Activated CD4-positive, alpha-beta T cell treated with anti-CD3 and anti-CD28 coated beads, Interleukin-2, amount 10 ng/mL, durations not matched to agents 7 days and 5 days (primary cell): Measurements from ENCODE around the gene JCAD. TPM values are rescaled to one million over a fixed set of nuclear protein-coding genes. Genes with fewer than 3 reads are reported as not detected.

ENCODE experiments used
- CTCF ChIA-PET: fragments of 350-600 bp; sonication (Branson Sonifier 250); formaldehyde crosslinking; loops from one replicate; lab custom pipeline; 2021; ENCODE audit warnings: antibody characterized with exemption; lab: Charles Lee
- POLR2A ChIA-PET: fragments of 350-600 bp; sonication (Branson Sonifier 250); formaldehyde crosslinking; loops from one replicate; lab custom pipeline; 2021; ENCODE audit warnings: antibody characterized with exemption; lab: Charles Lee
- DNase-seq: peaks from one replicate; pipeline ENCODE4 v3.0.0-alpha.2; 2020
- H3K27ac Mint-ChIP-seq: one replicate; pipeline ENCODE4 v1.8.0; 2021; ENCODE audit warnings: mild to moderate bottlenecking, moderate library complexity, mixed read lengths
- H3K27me3 Mint-ChIP-seq: one replicate; pipeline ENCODE4 v1.8.0; 2021; ENCODE audit warnings: mixed read lengths
- H3K36me3 Mint-ChIP-seq: one replicate; pipeline ENCODE4 v1.8.0; 2021; ENCODE audit warnings: low read depth, mixed read lengths
- H3K4me1 Mint-ChIP-seq: one replicate; pipeline ENCODE4 v1.8.0; 2021; ENCODE audit warnings: mixed read lengths
- H3K4me3 Mint-ChIP-seq: one replicate; pipeline ENCODE4 v1.8.0; 2021; ENCODE audit warnings: mild to moderate bottlenecking, moderate library complexity, mixed read lengths
- H3K9me3 Mint-ChIP-seq: one replicate; pipeline ENCODE4 v1.8.0; 2021; ENCODE audit warnings: mixed read lengths
- total RNA-seq, 2 experiments: library from RNA; stranded (reverse); gene quantifications; one replicate each; pipeline ENCODE4 v1.2.3, GENCODE V29; 2021

JCAD gene
- total RNA-seq, 2 experiments from 2014 or later = 0.12 TPM; not detected in 1

DNA sequence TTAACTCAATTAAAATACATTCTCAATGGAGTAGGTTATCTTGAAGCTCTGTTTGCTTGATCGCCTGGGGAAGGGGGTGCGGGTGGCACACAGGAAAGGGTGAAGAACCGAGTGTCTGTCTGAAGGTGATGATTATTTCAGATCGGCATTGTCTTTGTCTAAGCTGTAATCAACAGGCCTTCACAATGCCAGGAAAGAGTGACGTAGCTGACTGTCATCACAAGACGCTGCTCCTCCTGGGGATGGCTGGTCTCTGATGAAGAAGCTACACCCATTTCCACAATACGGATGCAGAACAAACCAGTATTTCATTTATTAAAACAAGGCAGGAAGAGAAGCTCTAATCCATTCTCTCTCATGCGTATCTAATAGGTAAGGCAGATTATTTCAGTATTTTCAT, 19.4 kb downstream of the JCAD start:
- peaks cover 69% of the 10 kb centered on the region for H3K27me3 Mint-ChIP-seq
- H3K4me3 Mint-ChIP-seq = no peak overlapping the region
- no peaks in the 10 kb centered on the region for H3K36me3 Mint-ChIP-seq
- no peak for DNase-seq
- CTCF ChIA-PET = interaction anchor here (0.8 to 1.1 kb wide), 3 partner anchors 15 to 24 kb away, joined by 3 read pairs; no protein-coding TSS in a partner anchor
- H3K27ac Mint-ChIP-seq = no peak overlapping the region
- no peaks in the 10 kb centered on the region for H3K9me3 Mint-ChIP-seq
- POLR2A ChIA-PET = no interaction called here
- H3K4me1 Mint-ChIP-seq = peaks cover 9% of the 10 kb centered on the region

- CTCF ChIA-PET = interaction anchor here (0.8 to 1.1 kb wide), 3 partner anchors 15 to 25 kb away, joined by 3 read pairs; no protein-coding TSS in a partner anchor
Observed at GRCh38 chr10:30039567-30039966, 19.8 kb downstream of the JCAD start.

GRCh38 chr10:30038781-30039536, 20.4 kb downstream of the JCAD start:
- ChIA-PET POLR2A (no interaction called here), CTCF (interaction anchor here (0.7 kb wide), 2 partner anchors 180 to 679 kb away, joined by 3 to 5 read pairs; no protein-coding TSS in a partner anchor)
- Mint-ChIP-seq H3K36me3 (no peaks in the 10 kb centered on the region), H3K4me1 (peaks cover 17% of the 10 kb centered on the region), H3K27ac (no peak overlapping the region), H3K9me3 (no peaks in the 10 kb centered on the region), H3K4me3 (no peak overlapping the region), H3K27me3 (peaks cover 72% of the 10 kb centered on the region)
- no peak for DNase-seq

More at GRCh38 chr10:30039567-30039966, 19.8 kb downstream of the JCAD start:
- Mint-ChIP-seq H3K9me3 (no peaks in the 10 kb centered on the region), H3K4me3 (no peak overlapping the region), H3K36me3 (no peaks in the 10 kb centered on the region), H3K4me1 (peaks cover 14% of the 10 kb centered on the region), H3K27me3 (peaks cover 70% of the 10 kb centered on the region), H3K27ac (no peak overlapping the region)
- no peak for DNase-seq
- POLR2A ChIA-PET = no interaction called here

GRCh38 chr10:30037620-30038336, 21.6 kb downstream of the JCAD start:
- H3K4me1 Mint-ChIP-seq = peaks cover 17% of the 10 kb centered on the region
- no peaks in the 10 kb centered on the region for H3K36me3 Mint-ChIP-seq
- peaks cover 78% of the 10 kb centered on the region for H3K27me3 Mint-ChIP-seq
- CTCF ChIA-PET = interaction anchor here (0.7 kb wide), 1 partner anchor 181 kb away, joined by 5 read pairs; no protein-coding TSS in a partner anchor
- POLR2A ChIA-PET = no interaction called here
- H3K9me3 Mint-ChIP-seq = no peaks in the 10 kb centered on the region
- H3K4me3 Mint-ChIP-seq = no peak overlapping the region
- no peak overlapping the region for H3K27ac Mint-ChIP-seq
- no peak for DNase-seq

GRCh38 chr10:30036811-30037210, 22.6 kb downstream of the JCAD start:
- no peaks in the 10 kb centered on the region for H3K36me3 Mint-ChIP-seq
- CTCF ChIA-PET = no interaction called here
- POLR2A ChIA-PET = no interaction called here
- peaks cover 81% of the 10 kb centered on the region for H3K27me3 Mint-ChIP-seq
- H3K27ac Mint-ChIP-seq = no peak overlapping the region
- no peak for DNase-seq
- no peaks in the 10 kb centered on the region for H3K9me3 Mint-ChIP-seq
- no peak overlapping the region for H3K4me3 Mint-ChIP-seq
- peaks cover 22% of the 10 kb centered on the region for H3K4me1 Mint-ChIP-seq

GRCh38 chr10:30036341-30036740, 23.0 kb downstream of the JCAD start:
- peaks cover 22% of the 10 kb centered on the region for H3K4me1 Mint-ChIP-seq
- peaks cover 78% of the 10 kb centered on the region for H3K27me3 Mint-ChIP-seq
- no peak overlapping the region for H3K27ac Mint-ChIP-seq
- ChIA-PET POLR2A (no interaction called here), CTCF (no interaction called here)
- H3K36me3 Mint-ChIP-seq = no peaks in the 10 kb centered on the region
- H3K9me3 Mint-ChIP-seq = no peaks in the 10 kb centered on the region
- DNase-seq = no peak
- no peak overlapping the region for H3K4me3 Mint-ChIP-seq

DNA sequence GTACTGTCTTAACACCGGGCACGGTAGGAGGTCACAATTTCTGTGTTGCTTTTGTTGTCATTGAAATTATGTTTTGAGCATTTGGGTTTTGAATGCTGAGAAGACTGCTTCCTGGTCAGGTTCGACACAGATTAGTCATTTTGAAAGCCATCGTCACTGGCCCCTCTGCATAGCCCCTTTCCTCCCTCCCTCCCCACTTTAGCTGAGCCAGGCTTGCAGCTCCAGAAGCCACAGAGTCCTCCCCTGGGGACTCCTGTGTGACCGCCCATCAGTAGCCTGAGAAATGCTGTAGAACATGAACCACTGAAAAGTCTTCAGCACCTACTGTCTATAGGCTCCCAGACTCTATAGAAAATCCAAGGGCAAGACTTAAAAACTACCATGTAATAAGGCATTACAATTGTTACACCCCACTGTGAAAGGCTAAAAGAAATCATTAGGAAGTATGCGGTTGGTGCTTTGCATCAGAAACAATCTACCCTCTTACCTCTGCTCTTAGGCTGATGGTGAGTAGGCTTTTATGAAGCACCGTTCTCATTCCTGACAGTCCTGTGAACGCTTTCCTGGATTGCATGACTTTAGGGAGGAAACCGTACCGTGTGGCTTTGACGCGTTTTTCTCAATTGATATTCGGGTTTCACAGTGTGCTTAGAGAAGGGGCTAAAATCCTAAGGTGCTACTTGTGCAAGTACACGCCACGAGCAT, 24.8 kb downstream of the JCAD start:
- Mint-ChIP-seq H3K36me3 (peaks cover 1% of the 10 kb centered on the region), H3K9me3 (no peaks in the 10 kb centered on the region), H3K4me1 (peaks cover 23% of the 10 kb centered on the region), H3K27ac (no peak overlapping the region), H3K4me3 (no peak overlapping the region), H3K27me3 (peaks cover 78% of the 10 kb centered on the region)
- ChIA-PET CTCF (no interaction called here), POLR2A (no interaction called here)
- no peak for DNase-seq

GRCh38 chr10:30032125-30032524, 27.3 kb downstream of the JCAD start:
- H3K4me3 Mint-ChIP-seq = no peak overlapping the region
- no peak overlapping the region for H3K27ac Mint-ChIP-seq
- peaks cover 2% of the 10 kb centered on the region for H3K36me3 Mint-ChIP-seq
- H3K27me3 Mint-ChIP-seq = peaks cover 71% of the 10 kb centered on the region
- CTCF ChIA-PET = interaction anchor here (0.9 to 1.2 kb wide), 3 partner anchors 11 to 30 kb away, joined by 3 to 4 read pairs (median 3); no protein-coding TSS in a partner anchor
- no peaks in the 10 kb centered on the region for H3K9me3 Mint-ChIP-seq
- no peak for DNase-seq
- peaks cover 38% of the 10 kb centered on the region for H3K4me1 Mint-ChIP-seq
- POLR2A ChIA-PET = no interaction called here

GRCh38 chr10:30029872-30030256, 29.5 kb downstream of the JCAD start:
- no peak overlapping the region for H3K4me3 Mint-ChIP-seq
- POLR2A ChIA-PET = no interaction called here
- H3K9me3 Mint-ChIP-seq = no peaks in the 10 kb centered on the region
- peaks cover 47% of the 10 kb centered on the region for H3K4me1 Mint-ChIP-seq
- H3K36me3 Mint-ChIP-seq = peaks cover 4% of the 10 kb centered on the region
- no peak overlapping the region for H3K27ac Mint-ChIP-seq
- peaks cover 69% of the 10 kb centered on the region for H3K27me3 Mint-ChIP-seq
- CTCF ChIA-PET = interaction anchor here (1.4 kb wide), 1 partner anchor 15 kb away, joined by 3 read pairs; no protein-coding TSS in a partner anchor
- DNase-seq = no peak

GRCh38 chr10:30029164-30029871, 30.1 kb downstream of the JCAD start:
- Mint-ChIP-seq H3K27me3 (peaks cover 67% of the 10 kb centered on the region), H3K36me3 (peaks cover 4% of the 10 kb centered on the region), H3K27ac (no peak overlapping the region), H3K9me3 (no peaks in the 10 kb centered on the region), H3K4me1 (peaks cover 42% of the 10 kb centered on the region), H3K4me3 (no peak overlapping the region)
- ChIA-PET POLR2A (no interaction called here), CTCF (interaction anchor here (1.2 to 1.4 kb wide), 2 partner anchors 15 to 17 kb away, joined by 3 read pairs; no protein-coding TSS in a partner anchor)
- no peak for DNase-seq

DNA sequence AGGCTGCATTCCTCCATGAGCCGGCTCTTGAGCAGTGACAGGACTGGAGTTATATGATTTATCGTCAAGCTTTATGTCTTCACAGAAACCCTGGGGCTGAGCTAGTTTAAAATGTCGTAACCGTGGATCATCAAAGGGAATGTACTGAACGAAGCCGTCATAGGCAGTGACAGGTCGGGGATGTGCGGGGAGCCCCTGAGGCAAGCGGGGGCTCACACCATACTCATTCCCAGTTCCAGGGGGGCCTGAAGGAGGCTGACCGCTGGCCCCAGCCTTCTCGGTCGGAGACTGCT, 30.7 kb downstream of the JCAD start:
- peaks cover 71% of the 10 kb centered on the region for H3K27me3 Mint-ChIP-seq
- ChIA-PET POLR2A (no interaction called here), CTCF (interaction anchor here (1.2 to 2.0 kb wide), 2 partner anchors 16 to 29 kb away, joined by 3 to 11 read pairs; no protein-coding TSS in a partner anchor)
- no peak overlapping the region for H3K27ac Mint-ChIP-seq
- H3K36me3 Mint-ChIP-seq = peaks cover 4% of the 10 kb centered on the region
- no peak overlapping the region for H3K4me3 Mint-ChIP-seq
- no peak for DNase-seq
- no peaks in the 10 kb centered on the region for H3K9me3 Mint-ChIP-seq
- H3K4me1 Mint-ChIP-seq = peaks cover 40% of the 10 kb centered on the region
